ENCODE measurements around the gene TMEM30B. TPM values are rescaled to one million over a fixed set of nuclear protein-coding genes. Genes with fewer than 3 reads are reported as not detected.

TMEM30B gene
- total and polyA plus RNA-seq, 8 donors: 11.2 to 52.2 (median 16.6) TPM

- H3K4me3 ChIP-seq: peak overlapping the region; percentile 50 to 68 (median 65)
- peaks cover 0 to 58% (median 19%) of the 10 kb centered on the region in 4 donors for H3K4me1 ChIP-seq
- H3K27ac ChIP-seq: peak overlapping the region; percentile 94 to 99 (median 97)
- TF ChIP-seq, protein P1, sequence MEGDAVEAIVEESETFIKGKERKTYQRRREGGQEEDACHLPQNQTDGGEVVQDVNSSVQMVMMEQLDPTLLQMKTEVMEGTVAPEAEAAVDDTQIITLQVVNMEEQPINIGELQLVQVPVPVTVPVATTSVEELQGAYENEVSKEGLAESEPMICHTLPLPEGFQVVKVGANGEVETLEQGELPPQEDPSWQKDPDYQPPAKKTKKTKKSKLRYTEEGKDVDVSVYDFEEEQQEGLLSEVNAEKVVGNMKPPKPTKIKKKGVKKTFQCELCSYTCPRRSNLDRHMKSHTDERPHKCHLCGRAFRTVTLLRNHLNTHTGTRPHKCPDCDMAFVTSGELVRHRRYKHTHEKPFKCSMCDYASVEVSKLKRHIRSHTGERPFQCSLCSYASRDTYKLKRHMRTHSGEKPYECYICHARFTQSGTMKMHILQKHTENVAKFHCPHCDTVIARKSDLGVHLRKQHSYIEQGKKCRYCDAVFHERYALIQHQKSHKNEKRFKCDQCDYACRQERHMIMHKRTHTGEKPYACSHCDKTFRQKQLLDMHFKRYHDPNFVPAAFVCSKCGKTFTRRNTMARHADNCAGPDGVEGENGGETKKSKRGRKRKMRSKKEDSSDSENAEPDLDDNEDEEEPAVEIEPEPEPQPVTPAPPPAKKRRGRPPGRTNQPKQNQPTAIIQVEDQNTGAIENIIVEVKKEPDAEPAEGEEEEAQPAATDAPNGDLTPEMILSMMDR (IDR thresholded peaks at IDR 0.05): no peak
- no peak for TF ChIP-seq EP300 (IDR thresholded peaks at IDR 0.05)
- TF ChIP-seq POLR2A (IDR thresholded peaks at IDR 0.05): no peak
- TF ChIP-seq POLR2AphosphoS5 (IDR thresholded peaks at IDR 0.05): no peak
- peaks cover 0 to 26% (median 18%) of the 10 kb centered on the region in 3 donors for H3K27me3 ChIP-seq
- no peaks in the 10 kb centered on the region for H3K9me3 ChIP-seq
- no peaks in the 10 kb centered on the region for H3K36me3 ChIP-seq
- DNase-seq: peak; percentile 45 to 77
- intact Hi-C loops (cut with DNase I; ENCODE audit: low total_unique reads): no loop called here
- WGBS, 5 donors: 2 to 24% (median 4%) methylated on average over 24 to 47 of the region's 47 CpGs
These were observed 1.0 kb downstream of the TMEM30B start for GRCh38 chr14:61280092-61280525.

DNA sequence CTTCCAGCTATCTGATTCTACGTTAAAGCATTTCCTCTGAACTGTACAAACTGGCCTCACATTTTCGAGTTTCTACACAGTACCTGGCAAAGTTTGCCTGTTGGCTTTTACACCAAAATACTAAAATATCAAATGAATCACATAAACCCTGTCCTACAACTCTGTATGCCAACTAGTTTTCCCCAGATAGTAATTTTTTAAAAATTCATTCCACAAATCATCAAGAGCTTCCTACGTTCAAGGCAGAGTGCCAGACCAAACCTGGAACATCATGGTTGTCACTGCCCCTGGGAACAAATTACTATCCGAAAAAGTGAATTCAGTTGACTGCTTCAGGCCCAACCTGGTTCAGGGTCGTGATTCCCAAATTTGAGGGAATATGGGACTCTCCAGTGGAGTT, 2.1 kb downstream of the TMEM30B start:
- intact Hi-C loops (cut with DNase I; ENCODE audit: low total_unique reads): no loop called here
- H3K27ac ChIP-seq: peak overlapping the region; percentile 94 to 99 (median 97)
- no peaks in the 10 kb centered on the region for H3K36me3 ChIP-seq
- DNase-seq: no peak
- TF ChIP-seq, protein P1 (IDR thresholded peaks at IDR 0.05): no peak
- TF ChIP-seq EP300 (IDR thresholded peaks at IDR 0.05) (no peak), POLR2A (IDR thresholded peaks at IDR 0.05) (no peak), POLR2AphosphoS5 (IDR thresholded peaks at IDR 0.05) (no peak)
- H3K4me1 ChIP-seq: peaks cover 0 to 48% (median 13%) of the 10 kb centered on the region in 4 donors
- H3K9me3 ChIP-seq: no peaks in the 10 kb centered on the region
- peaks cover 0 to 26% (median 18%) of the 10 kb centered on the region in 3 donors for H3K27me3 ChIP-seq
- WGBS, 5 donors: 27 to 48% (median 39%) methylated on average over 5 of the region's 5 CpGs
- H3K4me3 ChIP-seq: peak overlapping the region; percentile 50 to 68 (median 65)

GRCh38 chr14:61277784-61278183, 3.4 kb downstream of the TMEM30B start:
- Histone ChIP-seq H3K4me1 (peaks cover 0 to 35% (median 8%) of the 10 kb centered on the region in 4 donors), H3K4me3 (peak overlapping the region; percentile 6 to 68 (median 32)), H3K36me3 (no peaks in the 10 kb centered on the region), H3K27ac (no peak overlapping the region), H3K9me3 (no peaks in the 10 kb centered on the region), H3K27me3 (peaks cover 0 to 26% (median 18%) of the 10 kb centered on the region in 3 donors)
- DNase-seq: no peak
- intact Hi-C loops (cut with DNase I; ENCODE audit: low total_unique reads): no loop called here
- WGBS, 5 donors: 29 to 67% (median 43%) methylated on average over 4 of the region's 4 CpGs
- TF ChIP-seq POLR2A (IDR thresholded peaks at IDR 0.05) (no peak), EP300 (IDR thresholded peaks at IDR 0.05) (no peak), POLR2AphosphoS5 (IDR thresholded peaks at IDR 0.05) (no peak)
- TF ChIP-seq, protein P1 (IDR thresholded peaks at IDR 0.05): no peak

GRCh38 chr14:61277232-61277631, 3.9 kb downstream of the TMEM30B start:
- TF ChIP-seq POLR2AphosphoS5 (IDR thresholded peaks at IDR 0.05): no peak
- TF ChIP-seq POLR2A (IDR thresholded peaks at IDR 0.05): no peak
- TF ChIP-seq EP300 (IDR thresholded peaks at IDR 0.05): no peak
- TF ChIP-seq, protein P1 (IDR thresholded peaks at IDR 0.05): no peak
- H3K27ac ChIP-seq: peak overlapping the region in 1 of 5 donors; percentile 16
- intact Hi-C loops (cut with DNase I; ENCODE audit: low total_unique reads): no loop called here
- H3K27me3 ChIP-seq: peaks cover 0 to 26% (median 18%) of the 10 kb centered on the region in 3 donors
- no peaks in the 10 kb centered on the region for H3K36me3 ChIP-seq
- 28 to 50% (median 32%) methylated on average over 1 of the region's 1 CpG for WGBS, 5 donors
- H3K4me1 ChIP-seq: peaks cover 0 to 32% (median 6%) of the 10 kb centered on the region in 4 donors
- H3K9me3 ChIP-seq: no peaks in the 10 kb centered on the region
- DNase-seq: no peak
- peak overlapping the region in 1 of 4 donors; percentile 50 for H3K4me3 ChIP-seq
